CD4-positive, alpha-beta T cell (primary cell): Measurements from ENCODE around the gene ENTPD2. TPM values are rescaled to one million over a fixed set of nuclear protein-coding genes. Genes with fewer than 3 reads are reported as not detected.

Source experiments
- ATAC-seq: fragments of 200-7000 bp; cut with Tn5 transposase; one replicate; pipeline ENCODE4 v1.10.0; 2022; ENCODE audit warnings: mild to moderate bottlenecking; ENCODE audit not compliant: poor library complexity
- CTCF ChIA-PET: fragments of 350-600 bp; sonication (Branson Sonifier 250); formaldehyde crosslinking; loops from one replicate; lab custom pipeline; 2021; ENCODE audit warnings: antibody characterized with exemption, inconsistent platforms; lab: Charles Lee
- POLR2A ChIA-PET: fragments of 350-600 bp; sonication (Branson Sonifier 250); formaldehyde crosslinking; loops from one replicate; lab custom pipeline; 2021; ENCODE audit warnings: antibody characterized with exemption, inconsistent platforms; lab: Charles Lee
- DNase-seq, 14 experiments: peaks; one replicate each; pipeline ENCODE4 v3.0.0-alpha.2; 2013 to 2020; ENCODE audit warnings: mixed read lengths in 2 of 14
- H3K27ac ChIP-seq, 2 donors: one replicate each; pipeline versions ENCODE4 v1.5.1 to v1.7.0; 2013; ENCODE audit warnings: low read length in 2 of 2, low read depth in 1 of 2, mild to moderate bottlenecking in 1 of 2
- H3K27me3 ChIP-seq, 2 experiments: 1 replicate in 1 of 2; 2 replicates in 1 of 2; pipeline versions ENCODE4 v1.6.1 to v1.7.0; 2013; ENCODE audit warnings: low read length in 2 of 2, control low read depth in 1 of 2, mild to moderate bottlenecking in 1 of 2, moderate library complexity in 1 of 2; ENCODE audit not compliant: insufficient read depth in 2 of 2, control insufficient read depth in 1 of 2
- H3K36me3 ChIP-seq: one replicate; pipeline ENCODE4 v1.6.1; 2013; ENCODE audit warnings: low read length, control low read depth; ENCODE audit not compliant: insufficient read depth
- H3K4me1 ChIP-seq: one replicate; pipeline ENCODE4 v1.6.1; 2013; ENCODE audit warnings: low read length, control low read depth; ENCODE audit not compliant: insufficient read depth
- H3K4me3 ChIP-seq: one replicate; pipeline ENCODE4 v1.5.1; 2013; ENCODE audit warnings: mild to moderate bottlenecking, low read length, moderate library complexity
- H3K9me3 ChIP-seq, 2 experiments: 1 replicate in 1 of 2; 2 replicates in 1 of 2; pipeline versions ENCODE4 v1.6.1 to v1.7.0; 2013; ENCODE audit warnings: low read length in 2 of 2, mild to moderate bottlenecking in 2 of 2, control low read depth in 1 of 2, moderate library complexity in 1 of 2; ENCODE audit not compliant: control insufficient read depth in 1 of 2, insufficient read depth in 1 of 2
- H3K27ac Mint-ChIP-seq: one replicate; pipeline ENCODE4 v1.8.0; 2020; ENCODE audit warnings: mixed read lengths
- H3K27me3 Mint-ChIP-seq: one replicate; pipeline ENCODE4 v1.8.0; 2021; ENCODE audit warnings: mixed read lengths
- H3K36me3 Mint-ChIP-seq: one replicate; pipeline ENCODE4 v1.8.0; 2021; ENCODE audit warnings: low read depth, mixed read lengths
- H3K4me1 Mint-ChIP-seq: one replicate; pipeline ENCODE4 v1.8.0; 2021; ENCODE audit warnings: low read depth, mixed read lengths
- H3K4me3 Mint-ChIP-seq: one replicate; pipeline ENCODE4 v1.8.0; 2020; ENCODE audit warnings: mild to moderate bottlenecking, mixed read lengths
- H3K9me3 Mint-ChIP-seq: one replicate; pipeline ENCODE4 v1.8.0; 2020; ENCODE audit warnings: mixed read lengths
- intact Hi-C, 2 experiments: fragments of 100-400 bp; cut with DNase I in 1 of 2; cut with micrococcal nuclease in 1 of 2; formaldehyde crosslinking; loops; one replicate each; pipeline versions ENCODE4 v1.15.1 to v1.9.0; 2023 to 2025; cut with DNase I, micrococcal nuclease
- total RNA-seq, 174 experiments: library from RNA in 2 of 174; stranded (reverse) in 2 of 174; gene quantifications; one replicate each; pipeline ENCODE4 v1.2.3 and lab custom pipeline; 2021 to 2026
- TF ChIP-seq, protein P1 (sequence below): fragments of 200-600 bp; IDR thresholded peaks from one replicate; pipeline ENCODE4 v1.8.0; 2022; ENCODE audit warnings: antibody characterized with exemption, mild to moderate bottlenecking

ENTPD2 gene
- total RNA-seq, 2 experiments from 2014 or later, result not detected

DNA sequence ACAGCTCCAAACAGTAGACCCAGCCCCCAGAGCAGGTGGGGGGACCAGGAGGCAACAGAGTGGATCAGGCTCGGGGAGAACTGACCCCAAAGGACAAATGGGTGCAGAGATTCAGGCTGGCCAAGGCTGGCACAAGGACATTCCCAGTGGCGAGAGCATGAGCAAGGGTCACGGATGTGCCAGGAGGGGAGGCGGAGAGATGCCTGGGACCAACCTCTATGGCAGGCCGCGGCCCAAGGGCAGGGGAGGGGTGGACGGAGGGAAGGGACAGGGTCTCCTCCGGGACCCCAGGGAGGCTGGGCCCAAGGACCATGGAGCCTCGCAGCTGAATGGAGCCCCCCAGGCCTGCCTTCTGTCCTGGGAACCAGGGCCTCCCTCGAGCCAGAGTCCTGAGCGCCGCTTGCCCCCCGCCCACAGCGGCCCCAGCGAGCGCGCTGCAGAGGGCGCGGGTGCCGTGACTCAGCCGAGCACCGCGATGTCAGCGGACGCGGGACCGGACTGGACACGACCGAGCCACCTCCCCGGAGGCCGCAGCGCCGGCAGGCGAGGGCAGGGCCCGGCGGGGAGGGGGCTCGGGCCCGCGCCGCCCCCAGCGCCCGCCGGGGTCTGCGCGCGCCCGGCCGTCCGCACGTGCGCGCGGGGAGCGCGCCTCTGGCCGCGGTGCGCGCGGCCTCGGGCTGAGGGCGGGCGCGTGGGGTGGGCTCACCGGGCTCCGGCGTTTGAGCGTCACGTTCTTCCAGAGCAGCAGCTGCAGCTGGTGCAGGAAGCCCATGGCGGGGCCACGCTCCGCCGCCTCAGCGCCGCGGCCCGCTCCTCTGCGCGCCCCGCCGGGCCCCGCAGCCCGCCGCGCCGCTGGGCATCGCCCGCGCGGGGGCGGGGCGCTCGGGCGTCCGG, 26.2 kb downstream of the ENTPD2 start, which contains the start of gene ABCA2:
Gene ABCA2 (minus strand): TSS at position 869 of the 894 bp plus-strand sequence. CDS start 97 bp downstream, at position 772.
- Mint-ChIP-seq H3K4me1 (peaks cover 34% of the 10 kb centered on the region), H3K4me3 (peak within 1 kb of the TSS; percentile 88), H3K9me3 (no peaks in the 10 kb centered on the region), H3K27me3 (no peaks in the 10 kb centered on the region), H3K27ac (peak within 1 kb of the TSS; percentile 55), H3K36me3 (no peaks in the 10 kb centered on the region)
- Histone ChIP-seq H3K27me3 (no peaks in the 10 kb centered on the region), H3K4me3 (peak within 1 kb of the TSS; percentile 68), H3K27ac (peak within 1 kb of the TSS; percentile 7 to 34), H3K36me3 (no peaks in the 10 kb centered on the region), H3K4me1 (peaks cover 75% of the 10 kb centered on the region), H3K9me3 (no peaks in the 10 kb centered on the region)
- CTCF ChIA-PET, result interaction anchor here (1.1 to 2.6 kb wide), 4 partner anchors 8 to 185 kb away, joined by 3 to 13 read pairs (median 8); partner anchors contain the start of gene AJM1
- intact Hi-C loops, result loop anchor here in 1 of 2 experiments (1.0 to 5.0 kb wide), 4 partner anchors 37 to 140 kb away; partner anchors contain the start of genes FBXW5 and TRAF2
- no peak for ATAC-seq
- TF ChIP-seq, protein P1, sequence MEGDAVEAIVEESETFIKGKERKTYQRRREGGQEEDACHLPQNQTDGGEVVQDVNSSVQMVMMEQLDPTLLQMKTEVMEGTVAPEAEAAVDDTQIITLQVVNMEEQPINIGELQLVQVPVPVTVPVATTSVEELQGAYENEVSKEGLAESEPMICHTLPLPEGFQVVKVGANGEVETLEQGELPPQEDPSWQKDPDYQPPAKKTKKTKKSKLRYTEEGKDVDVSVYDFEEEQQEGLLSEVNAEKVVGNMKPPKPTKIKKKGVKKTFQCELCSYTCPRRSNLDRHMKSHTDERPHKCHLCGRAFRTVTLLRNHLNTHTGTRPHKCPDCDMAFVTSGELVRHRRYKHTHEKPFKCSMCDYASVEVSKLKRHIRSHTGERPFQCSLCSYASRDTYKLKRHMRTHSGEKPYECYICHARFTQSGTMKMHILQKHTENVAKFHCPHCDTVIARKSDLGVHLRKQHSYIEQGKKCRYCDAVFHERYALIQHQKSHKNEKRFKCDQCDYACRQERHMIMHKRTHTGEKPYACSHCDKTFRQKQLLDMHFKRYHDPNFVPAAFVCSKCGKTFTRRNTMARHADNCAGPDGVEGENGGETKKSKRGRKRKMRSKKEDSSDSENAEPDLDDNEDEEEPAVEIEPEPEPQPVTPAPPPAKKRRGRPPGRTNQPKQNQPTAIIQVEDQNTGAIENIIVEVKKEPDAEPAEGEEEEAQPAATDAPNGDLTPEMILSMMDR, result no peak
- DNase-seq, result no peak
- POLR2A ChIA-PET, result interaction anchor here (0.5 to 2.4 kb wide), 5 partner anchors 19 to 236 kb away, joined by 3 to 11 read pairs (median 3); partner anchors contain the start of genes CLIC3, PAXX and TMEM141

DNA sequence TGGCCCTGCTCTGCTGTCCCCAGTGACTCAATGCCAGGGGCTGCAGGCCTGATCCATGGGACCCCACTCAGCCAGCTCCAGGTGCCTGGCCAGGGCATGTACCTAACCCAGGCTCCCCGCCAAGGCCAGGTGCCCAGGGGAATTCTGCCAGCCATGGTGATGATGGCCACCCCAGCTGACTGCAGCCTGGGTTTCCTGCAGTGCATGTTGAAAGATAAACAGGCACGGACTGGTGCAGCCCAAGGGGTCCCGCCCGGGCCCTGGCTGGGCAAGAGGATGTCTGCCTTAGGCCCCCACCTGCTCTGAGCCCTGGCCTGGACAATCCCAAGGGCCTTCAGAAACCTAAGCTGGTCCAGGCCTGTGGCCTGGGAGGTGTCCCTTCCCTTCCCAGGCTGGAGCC, 27.0 kb downstream of the ENTPD2 start:
- Histone ChIP-seq H3K27me3 (no peaks in the 10 kb centered on the region), H3K4me3 (peak overlapping the region; percentile 44), H3K36me3 (no peaks in the 10 kb centered on the region), H3K9me3 (no peaks in the 10 kb centered on the region), H3K27ac (no peak overlapping the region), H3K4me1 (peaks cover 72% of the 10 kb centered on the region)
- ChIA-PET POLR2A (interaction anchor here (0.5 to 1.2 kb wide), 4 partner anchors 20 to 235 kb away, joined by 3 to 4 read pairs (median 3); partner anchors contain the start of genes CLIC3 and TMEM141), CTCF (interaction anchor here (1.1 to 2.1 kb wide), 3 partner anchors 8 to 184 kb away, joined by 3 to 12 read pairs (median 4); partner anchors contain the start of gene AJM1)
- Mint-ChIP-seq H3K36me3 (no peaks in the 10 kb centered on the region), H3K4me1 (peaks cover 30% of the 10 kb centered on the region), H3K4me3 (peak overlapping the region; percentile 88), H3K27ac (no peak overlapping the region), H3K27me3 (no peaks in the 10 kb centered on the region), H3K9me3 (no peaks in the 10 kb centered on the region)
- TF ChIP-seq, protein P1, result no peak
- DNase-seq, result no peak
- no peak for ATAC-seq
- intact Hi-C loops, result loop anchor here in 1 of 2 experiments (5.0 kb wide), 1 partner anchor 140 kb away; the partner anchor contains the start of gene TRAF2

- Mint-ChIP-seq H3K36me3 (no peaks in the 10 kb centered on the region), H3K4me1 (peaks cover 28% of the 10 kb centered on the region), H3K4me3 (peak overlapping the region; percentile 88), H3K27me3 (no peaks in the 10 kb centered on the region), H3K27ac (no peak overlapping the region), H3K9me3 (no peaks in the 10 kb centered on the region)
- Histone ChIP-seq H3K27ac (no peak overlapping the region), H3K9me3 (no peaks in the 10 kb centered on the region), H3K4me3 (no peak overlapping the region), H3K27me3 (no peaks in the 10 kb centered on the region), H3K4me1 (peaks cover 72% of the 10 kb centered on the region), H3K36me3 (no peaks in the 10 kb centered on the region)
- DNase-seq (no peak), ATAC-seq (no peak)
- intact Hi-C loops, result loop anchor here in 1 of 2 experiments (5.0 kb wide), 1 partner anchor 139 kb away; the partner anchor contains the start of gene TRAF2
- ChIA-PET CTCF (interaction anchor here (1.1 to 2.1 kb wide), 2 partner anchors 9 to 38 kb away, joined by 3 to 12 read pairs; no protein-coding TSS in a partner anchor), POLR2A (interaction anchor here (1.0 to 2.2 kb wide), 2 partner anchors 20 to 35 kb away, joined by 4 to 12 read pairs; partner anchors contain the start of gene PAXX)
- TF ChIP-seq, protein P1, result no peak
Measured at GRCh38 chr9:137026384-137026783, 27.5 kb downstream of the ENTPD2 start.
